WERI-Rb-1 (cell line): ENCODE results near the gene LGR6.

Experiments used
- DNase-seq: peaks from one replicate; pipeline ENCODE4 v3.0.0-alpha.2; 2020
- H3K27ac ChIP-seq: fragments of 250-450 bp; sonication (Bioruptor Pico); 2 replicates; pipeline ENCODE4 v1.5.1; 2020; ENCODE audit warnings: mild to moderate bottlenecking, moderate library complexity
- H3K27me3 ChIP-seq: fragments of 250-450 bp; sonication (Bioruptor Pico); 2 replicates; pipeline ENCODE4 v1.5.1; 2021; ENCODE audit warnings: mild to moderate bottlenecking, low read depth, moderate library complexity; ENCODE audit not compliant: insufficient read depth, severe bottlenecking
- H3K36me3 ChIP-seq: fragments of 250-450 bp; sonication (Bioruptor Pico); 2 replicates; pipeline ENCODE4 v1.5.1; 2020; ENCODE audit warnings: mild to moderate bottlenecking, moderate library complexity
- H3K4me3 ChIP-seq: 2 replicates; pipeline ENCODE4 v1.5.1; 2011; ENCODE audit warnings: low read depth, mild to moderate bottlenecking, control low read depth, low read length
- H3K9me3 ChIP-seq: fragments of 250-450 bp; sonication (Bioruptor Pico); 2 replicates; pipeline ENCODE4 v1.5.1; 2021; ENCODE audit warnings: mild to moderate bottlenecking, moderate library complexity; ENCODE audit not compliant: severe bottlenecking
- CTCF ChIP-seq: IDR thresholded peaks from 2 replicates; pipeline ENCODE4 v1.5.1; 2011; ENCODE audit warnings: low read depth, mild to moderate bottlenecking, control low read depth, inconsistent platforms, low read length

The LGR6 gene

GRCh38 chr1:202153284-202153683 is 40.3 kb upstream of the LGR6 start:
- Histone ChIP-seq H3K27me3 (no peaks in the 10 kb centered on the region), H3K9me3 (no peaks in the 10 kb centered on the region), H3K27ac (peak overlapping the region; percentile 13), H3K4me3 (no peak overlapping the region), H3K36me3 (no peaks in the 10 kb centered on the region)
- TF ChIP-seq CTCF: no peak
- DNase-seq: peak; percentile 80

DNA sequence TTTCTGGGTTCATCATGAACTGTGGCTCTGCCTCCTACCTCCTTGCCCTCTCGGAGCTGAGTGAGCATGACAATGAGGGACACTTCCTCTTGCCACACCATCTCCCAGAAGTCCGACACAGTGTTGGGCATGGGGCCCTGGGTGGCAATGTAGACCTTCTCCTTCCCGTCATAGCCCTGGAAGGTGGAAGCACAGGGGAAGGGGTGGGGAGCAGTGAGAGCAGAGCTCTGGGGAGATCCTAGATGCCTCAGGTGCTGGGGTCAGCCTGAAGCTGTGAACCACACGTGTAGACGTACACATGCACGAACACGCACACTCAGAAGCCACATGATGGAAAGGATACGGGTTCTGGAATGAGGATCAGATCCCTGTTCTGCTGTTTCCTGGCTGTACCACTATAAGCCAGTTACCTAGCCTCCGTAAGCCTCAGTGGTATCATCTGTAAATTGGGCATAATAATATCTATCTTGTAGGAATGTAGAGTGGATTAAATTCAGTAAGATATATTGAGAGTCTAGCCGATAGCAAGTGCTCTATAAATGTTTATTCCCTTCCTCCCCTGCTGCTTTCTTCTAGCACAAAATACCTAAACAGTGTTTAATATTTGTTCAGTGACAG is 39.3 kb upstream of the LGR6 start:
- TF ChIP-seq CTCF: no peak
- H3K27ac ChIP-seq: peak overlapping the region; percentile 37
- no peaks in the 10 kb centered on the region for H3K36me3 ChIP-seq

DNA sequence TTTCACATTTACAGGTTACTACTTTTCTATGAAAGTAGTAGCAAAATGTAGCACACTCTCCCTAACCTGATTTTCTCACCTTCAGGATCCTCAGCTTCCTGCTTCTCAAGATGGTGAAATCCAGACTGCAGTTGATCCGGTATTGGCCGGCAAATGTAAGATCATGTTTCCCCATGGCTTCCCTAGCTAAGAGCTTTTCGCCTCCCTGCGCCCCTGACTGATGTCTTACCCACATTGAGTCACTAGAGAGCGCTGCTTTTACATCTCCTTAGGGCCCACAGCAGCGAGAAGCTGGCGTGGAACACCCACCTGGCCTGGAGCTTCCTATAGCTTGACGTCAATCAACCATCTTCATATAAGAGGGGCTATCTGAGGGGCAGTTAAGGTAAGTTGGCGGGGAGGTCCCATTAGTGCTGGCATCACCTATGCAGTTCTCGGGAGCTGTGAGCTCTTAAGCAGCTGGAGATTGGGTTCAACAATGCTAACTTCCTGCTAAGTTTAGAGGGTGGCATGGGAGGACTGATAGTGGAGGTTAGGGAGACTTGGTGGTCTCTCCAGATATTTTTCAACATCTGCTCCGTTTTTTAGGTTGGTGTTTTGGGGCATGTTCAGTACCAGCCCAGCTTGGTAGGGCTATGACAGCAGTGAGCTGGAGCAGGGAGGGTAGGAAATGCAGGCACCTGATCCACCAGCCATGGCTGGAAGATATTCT is 38.7 kb upstream of the LGR6 start:
- H3K9me3 ChIP-seq: no peaks in the 10 kb centered on the region
- H3K36me3 ChIP-seq: no peaks in the 10 kb centered on the region
- no peaks in the 10 kb centered on the region for H3K27me3 ChIP-seq
- peak; percentile 96 for TF ChIP-seq CTCF
- H3K4me3 ChIP-seq: no peak overlapping the region
- peak; percentile 97 for DNase-seq
- peak overlapping the region; percentile 37 for H3K27ac ChIP-seq

More for the DNA sequence above, 39.3 kb upstream of the LGR6 start:
- DNase-seq: peak; percentile 32
- Histone ChIP-seq H3K9me3 (no peaks in the 10 kb centered on the region), H3K4me3 (no peak overlapping the region), H3K27me3 (no peaks in the 10 kb centered on the region)

GRCh38 chr1:202155478-202156021 is 38.0 kb upstream of the LGR6 start:
- no peak overlapping the region for H3K4me3 ChIP-seq
- TF ChIP-seq CTCF: no peak
- H3K27me3 ChIP-seq: no peaks in the 10 kb centered on the region
- no peaks in the 10 kb centered on the region for H3K9me3 ChIP-seq
- no peak overlapping the region for H3K27ac ChIP-seq
- DNase-seq: peak; percentile 28
- H3K36me3 ChIP-seq: no peaks in the 10 kb centered on the region

GRCh38 chr1:202156590-202156989 is 37.0 kb upstream of the LGR6 start:
- Histone ChIP-seq H3K27ac (peak overlapping the region; percentile 15), H3K36me3 (no peaks in the 10 kb centered on the region), H3K4me3 (no peak overlapping the region), H3K9me3 (no peaks in the 10 kb centered on the region), H3K27me3 (no peaks in the 10 kb centered on the region)
- TF ChIP-seq CTCF: peak; percentile 16; the same call in 1 of the 2 replicates
- DNase-seq: peak; percentile 88
